H1 (cell line): ENCODE data around the gene AMOTL2. TPM values are rescaled to one million over a fixed set of nuclear protein-coding genes. Genes with fewer than 3 reads are reported as not detected.

Experiments
- BACH1 ChIP-seq: IDR thresholded peaks from 2 replicates; pipeline ENCODE4 v1.6.1; 2012; ENCODE audit warnings: low read length, improper control_type of control experiment
- BRCA1 ChIP-seq: IDR thresholded peaks from 2 replicates; pipeline ENCODE4 v1.6.1; 2012; ENCODE audit warnings: low read depth, low read length, improper control_type of control experiment
- CHD2 ChIP-seq: IDR thresholded peaks from 2 replicates; pipeline ENCODE4 v1.6.1; 2012; ENCODE audit warnings: low read length, improper control_type of control experiment
- CHD7 ChIP-seq: fragments of 300-600 bp; sonication (generic); IDR thresholded peaks from 2 replicates; pipeline ENCODE4 v1.7.1; 2012; ENCODE audit warnings: low read length, moderate library complexity, mild to moderate bottlenecking, inconsistent platforms; ENCODE audit not compliant: insufficient replicate concordance
- POLR2A ChIP-seq, 2 experiments: IDR thresholded peaks; 1 replicate in 1 of 2; 2 replicates in 1 of 2; pipeline ENCODE4 v1.6.1; 2011; ENCODE audit warnings: low read depth in 2 of 2, low read length in 2 of 2, mild to moderate bottlenecking in 2 of 2; ENCODE audit errors: control extremely low read depth in 1 of 2
- POU5F1 ChIP-seq: IDR thresholded peaks from 2 replicates; pipeline ENCODE4 v1.6.1; 2011; ENCODE audit warnings: low read depth, mild to moderate bottlenecking, low read length, moderate library complexity
- RXRA ChIP-seq: IDR thresholded peaks from 2 replicates; pipeline ENCODE4 v1.6.1; 2011; ENCODE audit warnings: low read depth, mild to moderate bottlenecking, low read length, moderate library complexity; ENCODE audit not compliant: insufficient read depth
- TCF12 ChIP-seq: IDR thresholded peaks from 2 replicates; pipeline ENCODE4 v1.6.1; 2011; ENCODE audit warnings: low read depth, mild to moderate bottlenecking, low read length
- USF2 ChIP-seq: IDR thresholded peaks from 2 replicates; pipeline ENCODE4 v1.6.1; 2011; ENCODE audit warnings: low read length, improper control_type of control experiment
- polyA plus RNA-seq, 7 experiments: library from polyadenylated mRNA; depleted of rRNA in 3 of 7; stranded (reverse) in 5 of 7; unstranded in 2 of 7; fragments of >200 nt in 5 of 7; fragments of 200-250 nt in 2 of 7; gene quantifications; 1 replicate in 5 of 7; 2 replicates in 1 of 7; 4 replicates in 1 of 7; pipeline versions ENCODE4 v1.2.1 to v1.2.3, GENCODE V29; 2011 to 2013; ENCODE audit warnings: missing spikeins in 2 of 7, mixed read lengths in 2 of 7
- total RNA-seq: library from RNA; stranded (reverse); fragmentation: NEBNext Ultra II Directional; extraction: Animal tissue kit (Norgen Biotek cat#: 25700); gene quantifications from 2 replicates; pipeline ENCODE4 v1.2.1, GENCODE V29; 2021

The AMOTL2 gene
- total and polyA plus RNA-seq, 2 of the 8 experiments (the other 6 are each of a cell fraction or from before 2014, with no cell fraction given), result 19.0 to 63.7 TPM

GRCh38 chr3:134364061-134364935, 9.9 kb downstream of the AMOTL2 start (continued):
- TF ChIP-seq CHD7, result no peak
- no peak for TF ChIP-seq USF2
- peak; percentile 77; the same call in 1 of the 2 replicates for TF ChIP-seq RXRA
- TF ChIP-seq CHD2, result peak; percentile 25; the same call in 1 of the 2 replicates
- TF ChIP-seq POLR2A (IDR thresholded peaks at IDR 0.05; ENCODE audit: control extremely low read depth in 1 of 2, low read depth in 2 of 2, low read length in 2 of 2), result peak in 1 of 2 experiments; percentile 83; a peak in 2 of 3 replicates
- no peak for TF ChIP-seq BRCA1
- peak; percentile 59; the same call in 1 of the 2 replicates for TF ChIP-seq TCF12
- TF ChIP-seq POU5F1, result no peak
- TF ChIP-seq BACH1, result no peak
